ENCODE results near the gene MAP3K13.
"Not testable (repeated sequence)": the region's sequence is repeated elsewhere in the genome, so short reads cannot be mapped to it uniquely, and the experiment has no call there.

MAP3K13 gene

GRCh38 chr3:185423178-185423577 is 60.2 kb downstream of the MAP3K13 start:
- H3K4me3 Mint-ChIP-seq: no peak overlapping the region
- H3K9me3 Mint-ChIP-seq: no peaks in the 10 kb centered on the region
- CTCF ChIA-PET: no interaction called here
- H3K4me1 Mint-ChIP-seq: no peaks in the 10 kb centered on the region
- peaks cover 10% of the 10 kb centered on the region for H3K27me3 Mint-ChIP-seq
- no peak overlapping the region for H3K27ac Mint-ChIP-seq
- H3K36me3 Mint-ChIP-seq: no peaks in the 10 kb centered on the region
- DNase-seq: no peak

GRCh38 chr3:185424435-185424834 is 61.5 kb downstream of the MAP3K13 start:
- Mint-ChIP-seq H3K27me3 (peaks cover 14% of the 10 kb centered on the region), H3K36me3 (no peaks in the 10 kb centered on the region), H3K4me3 (no peak overlapping the region), H3K4me1 (no peaks in the 10 kb centered on the region), H3K9me3 (no peaks in the 10 kb centered on the region), H3K27ac (no peak overlapping the region)
- CTCF ChIA-PET: no interaction called here
- DNase-seq: no peak

GRCh38 chr3:185430375-185430774 is 67.4 kb downstream of the MAP3K13 start:
- Mint-ChIP-seq H3K27ac (no peak overlapping the region), H3K27me3 (peaks cover 4% of the 10 kb centered on the region), H3K36me3 (no peaks in the 10 kb centered on the region), H3K9me3 (no peaks in the 10 kb centered on the region), H3K4me3 (no peak overlapping the region), H3K4me1 (no peaks in the 10 kb centered on the region)
- DNase-seq: no peak
- CTCF ChIA-PET: interaction anchor here (0.5 kb wide), 1 partner anchor 1331 kb away, joined by 3 read pairs; no protein-coding TSS in a partner anchor

- H3K27me3 Mint-ChIP-seq: peaks cover 4% of the 10 kb centered on the region
- no peaks in the 10 kb centered on the region for H3K4me1 Mint-ChIP-seq
- H3K9me3 Mint-ChIP-seq: no peaks in the 10 kb centered on the region
- no peak overlapping the region for H3K27ac Mint-ChIP-seq
- H3K4me3 Mint-ChIP-seq: no peak overlapping the region
- no peaks in the 10 kb centered on the region for H3K36me3 Mint-ChIP-seq
- no peak for DNase-seq
- CTCF ChIA-PET: no interaction called here
Observed at GRCh38 chr3:185439745-185440466, 77.0 kb downstream of the MAP3K13 start.

- no peak overlapping the region for H3K27ac Mint-ChIP-seq
- H3K4me1 Mint-ChIP-seq: no peaks in the 10 kb centered on the region
- no peak for DNase-seq
- H3K9me3 Mint-ChIP-seq: no peaks in the 10 kb centered on the region
- CTCF ChIA-PET: no interaction called here
- H3K27me3 Mint-ChIP-seq: peaks cover 4% of the 10 kb centered on the region
- no peak overlapping the region for H3K4me3 Mint-ChIP-seq
- H3K36me3 Mint-ChIP-seq: no peaks in the 10 kb centered on the region
Observed at GRCh38 chr3:185442031-185442430, 79.1 kb downstream of the MAP3K13 start.

DNA sequence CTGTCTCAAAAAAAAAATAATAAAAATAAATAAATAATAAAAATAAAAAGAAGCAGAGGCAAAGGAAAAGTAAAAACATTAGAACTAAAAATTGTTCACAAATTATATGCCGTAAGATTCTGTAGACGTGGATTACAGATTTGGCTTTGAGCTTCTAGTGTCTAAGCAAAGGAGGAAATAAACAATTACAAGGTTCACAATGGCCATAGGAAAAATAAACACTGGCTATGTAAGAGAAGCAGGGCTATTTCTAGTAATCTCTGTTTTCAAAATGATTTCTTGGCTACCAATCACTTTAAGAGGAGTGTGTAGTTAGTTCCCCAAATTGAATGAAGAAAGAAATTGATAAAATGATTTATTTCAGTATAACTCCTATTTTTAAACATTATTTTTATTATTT is 81.4 kb downstream of the MAP3K13 start:
- H3K27me3 Mint-ChIP-seq: no peaks in the 10 kb centered on the region
- no peak overlapping the region for H3K4me3 Mint-ChIP-seq
- CTCF ChIA-PET: no interaction called here
- H3K36me3 Mint-ChIP-seq: no peaks in the 10 kb centered on the region
- no peaks in the 10 kb centered on the region for H3K9me3 Mint-ChIP-seq
- H3K27ac Mint-ChIP-seq: no peak overlapping the region
- DNase-seq: no peak
- no peaks in the 10 kb centered on the region for H3K4me1 Mint-ChIP-seq

DNA sequence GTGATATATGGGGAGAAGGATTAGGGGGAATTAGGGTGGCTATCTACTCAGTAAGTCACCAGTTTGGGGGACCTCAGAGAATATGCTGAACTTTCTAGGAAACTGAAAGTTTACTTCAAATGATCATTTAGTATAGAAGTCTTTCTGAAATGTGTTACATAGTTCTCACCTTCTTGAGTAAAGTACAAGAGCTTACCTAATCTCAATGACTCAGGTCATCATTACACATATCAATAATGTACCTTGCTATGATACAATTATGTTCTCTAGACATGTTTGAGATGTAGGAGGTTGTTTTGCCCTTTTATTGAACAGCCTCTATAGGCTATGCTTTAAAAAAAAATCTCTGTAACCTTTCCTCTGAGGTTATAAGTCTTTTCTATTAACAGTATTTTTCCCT is 85.2 kb downstream of the MAP3K13 start:
- H3K27me3 Mint-ChIP-seq: no peaks in the 10 kb centered on the region
- H3K27ac Mint-ChIP-seq: no peak overlapping the region
- no peak for DNase-seq
- H3K9me3 Mint-ChIP-seq: no peaks in the 10 kb centered on the region
- no peaks in the 10 kb centered on the region for H3K4me1 Mint-ChIP-seq
- H3K4me3 Mint-ChIP-seq: no peak overlapping the region
- CTCF ChIA-PET: no interaction called here
- H3K36me3 Mint-ChIP-seq: no peaks in the 10 kb centered on the region

DNA sequence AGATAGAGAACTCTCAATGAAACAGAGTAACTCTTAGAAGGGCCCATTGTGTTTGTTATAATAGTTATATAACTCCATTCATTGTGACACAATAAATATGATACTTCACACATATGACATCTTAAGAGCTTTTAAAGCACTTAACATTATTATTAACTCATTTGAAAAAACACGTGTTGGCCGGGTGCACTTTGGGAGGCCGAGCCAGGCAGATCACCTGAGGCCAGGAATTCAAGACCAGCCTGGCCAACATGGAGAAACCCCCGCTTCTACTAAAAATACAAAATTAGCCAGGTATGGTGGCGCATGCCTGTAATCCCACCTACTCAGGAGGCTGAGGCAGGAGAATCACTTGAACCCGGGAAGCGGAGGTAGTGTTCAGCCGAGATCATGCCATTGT is 88.5 kb downstream of the MAP3K13 start:
- DNase-seq, H3K27ac Mint-ChIP-seq, H3K9me3 Mint-ChIP-seq, H3K27me3 Mint-ChIP-seq, H3K36me3 Mint-ChIP-seq, H3K4me1 Mint-ChIP-seq, H3K4me3 Mint-ChIP-seq: not testable (repeated sequence)
- CTCF ChIA-PET: interaction anchor here (2.0 kb wide), 1 partner anchor 9 kb away, joined by 5 read pairs; no protein-coding TSS in a partner anchor

- no peaks in the 10 kb centered on the region for H3K36me3 Mint-ChIP-seq
- no peak overlapping the region for H3K4me3 Mint-ChIP-seq
- no peaks in the 10 kb centered on the region for H3K9me3 Mint-ChIP-seq
- H3K27me3 Mint-ChIP-seq: no peaks in the 10 kb centered on the region
- no peaks in the 10 kb centered on the region for H3K4me1 Mint-ChIP-seq
- H3K27ac Mint-ChIP-seq: no peak overlapping the region
- CTCF ChIA-PET: interaction anchor here (1.1 to 5.1 kb wide), 2 partner anchors 9 to 118 kb away, joined by 3 to 18 read pairs; no protein-coding TSS in a partner anchor
- DNase-seq: no peak
Observed at GRCh38 chr3:185457376-185457775, 94.4 kb downstream of the MAP3K13 start.

- Mint-ChIP-seq H3K4me1 (no peaks in the 10 kb centered on the region), H3K27ac (no peak overlapping the region), H3K27me3 (no peaks in the 10 kb centered on the region), H3K9me3 (no peaks in the 10 kb centered on the region), H3K36me3 (no peaks in the 10 kb centered on the region), H3K4me3 (no peak overlapping the region)
- CTCF ChIA-PET: interaction anchor here (0.9 to 5.1 kb wide), 8 partner anchors 9 to 126 kb away, joined by 3 to 18 read pairs (median 4); partner anchors contain the start of genes LIPH and SENP2
- no peak for DNase-seq
Observed at GRCh38 chr3:185460309-185460708, 97.4 kb downstream of the MAP3K13 start.

DNA sequence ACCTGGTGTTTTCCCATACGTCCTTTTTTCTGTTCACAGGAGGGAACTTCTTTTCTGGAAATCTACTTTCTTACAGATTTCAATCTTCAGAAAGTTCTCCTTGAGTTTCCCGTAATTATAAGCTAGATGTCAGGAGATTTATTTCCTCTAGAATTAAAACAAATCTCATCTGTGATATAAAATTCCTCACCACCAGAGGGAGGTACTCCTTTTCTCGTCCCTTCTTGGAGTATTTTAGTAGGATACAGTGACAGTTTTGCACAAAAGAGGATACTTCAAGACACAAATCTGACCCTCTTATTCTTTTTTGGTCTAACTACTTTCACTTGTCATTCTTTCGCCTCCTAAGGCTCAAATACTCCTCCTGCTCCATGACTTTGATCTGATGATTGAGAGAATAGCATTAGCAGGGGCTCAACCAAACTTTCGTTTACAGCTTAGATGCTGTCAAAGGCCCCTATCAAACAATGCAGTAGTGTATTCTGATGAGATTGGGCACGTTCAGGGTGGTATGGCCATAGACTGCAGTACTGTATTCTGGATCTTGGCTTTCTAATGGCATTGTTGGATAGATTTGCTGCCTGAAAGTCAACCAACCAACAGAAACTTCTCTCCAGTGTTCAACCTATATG is 97.9 kb downstream of the MAP3K13 start:
- H3K9me3 Mint-ChIP-seq: no peaks in the 10 kb centered on the region
- no peaks in the 10 kb centered on the region for H3K36me3 Mint-ChIP-seq
- H3K27me3 Mint-ChIP-seq: no peaks in the 10 kb centered on the region
- CTCF ChIA-PET: interaction anchor here (0.9 to 5.1 kb wide), 10 partner anchors 9 to 136 kb away, joined by 3 to 18 read pairs (median 3); partner anchors contain the start of genes LIPH and SENP2
- no peak overlapping the region for H3K4me3 Mint-ChIP-seq
- no peak overlapping the region for H3K27ac Mint-ChIP-seq
- no peaks in the 10 kb centered on the region for H3K4me1 Mint-ChIP-seq
- no peak for DNase-seq

DNA sequence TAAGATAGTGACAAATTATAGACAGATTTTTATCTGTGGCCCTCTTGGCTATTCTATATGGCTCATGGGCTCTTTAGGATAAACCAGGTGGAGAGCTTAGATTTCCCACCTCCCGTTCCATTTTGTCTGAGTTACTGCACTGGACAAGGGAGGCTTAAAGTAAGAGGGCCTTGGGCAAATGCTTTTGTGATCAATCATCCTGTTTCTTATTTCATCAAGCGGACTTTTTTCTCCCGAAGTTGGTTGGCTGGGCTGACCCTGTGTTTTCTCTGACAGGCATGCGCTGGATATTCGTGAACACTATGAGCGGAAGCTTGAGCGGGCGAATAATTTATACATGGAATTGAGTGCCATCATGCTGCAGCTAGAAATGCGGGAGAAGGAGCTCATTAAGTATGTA is 102.5 kb downstream of the MAP3K13 start:
- H3K27ac Mint-ChIP-seq: no peak overlapping the region
- H3K4me1 Mint-ChIP-seq: peaks cover 5% of the 10 kb centered on the region
- H3K27me3 Mint-ChIP-seq: no peaks in the 10 kb centered on the region
- DNase-seq: no peak
- CTCF ChIA-PET: interaction anchor here (0.9 kb wide), 1 partner anchor 8 kb away, joined by 3 read pairs; no protein-coding TSS in a partner anchor
- H3K36me3 Mint-ChIP-seq: no peaks in the 10 kb centered on the region
- no peak overlapping the region for H3K4me3 Mint-ChIP-seq
- H3K9me3 Mint-ChIP-seq: no peaks in the 10 kb centered on the region

DNA sequence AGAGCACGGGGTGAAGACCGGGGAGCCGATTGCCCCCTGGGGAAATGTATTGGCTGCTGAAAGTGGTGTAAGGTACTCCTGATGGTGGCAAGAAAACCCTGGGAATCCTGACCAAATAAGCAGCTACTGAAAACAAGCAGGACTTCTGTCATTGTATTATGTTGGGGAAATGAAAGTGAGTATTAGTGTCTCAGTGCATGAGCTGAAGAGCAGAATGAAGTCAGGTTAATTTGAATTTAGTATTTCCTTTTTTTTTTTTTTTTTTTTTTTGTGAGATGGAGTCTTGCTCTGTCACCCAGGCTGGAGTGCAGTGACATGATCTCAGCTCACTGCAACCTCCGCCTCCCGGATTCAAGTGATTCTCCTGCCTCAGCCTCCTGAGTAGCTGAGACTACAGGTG is 103.2 kb downstream of the MAP3K13 start:
- CTCF ChIA-PET: interaction anchor here (0.9 kb wide), 1 partner anchor 9 kb away, joined by 3 read pairs; no protein-coding TSS in a partner anchor
- not testable (repeated sequence) for DNase-seq, H3K9me3 Mint-ChIP-seq, H3K4me3 Mint-ChIP-seq, H3K4me1 Mint-ChIP-seq, H3K27me3 Mint-ChIP-seq, H3K27ac Mint-ChIP-seq, H3K36me3 Mint-ChIP-seq

- Mint-ChIP-seq H3K4me3 (no peak overlapping the region), H3K9me3 (no peaks in the 10 kb centered on the region), H3K4me1 (peaks cover 7% of the 10 kb centered on the region), H3K36me3 (peaks cover 1% of the 10 kb centered on the region), H3K27me3 (no peaks in the 10 kb centered on the region), H3K27ac (no peak overlapping the region)
- CTCF ChIA-PET: interaction anchor here (1.4 to 1.8 kb wide), 2 partner anchors 10 to 105 kb away, joined by 3 to 4 read pairs; no protein-coding TSS in a partner anchor
- no peak for DNase-seq
Observed at GRCh38 chr3:185469542-185469941, 106.6 kb downstream of the MAP3K13 start.

GRCh38 chr3:185470323-185470722 is 107.4 kb downstream of the MAP3K13 start:
- Mint-ChIP-seq H3K9me3 (no peaks in the 10 kb centered on the region), H3K4me1 (peaks cover 7% of the 10 kb centered on the region), H3K36me3 (peaks cover 1% of the 10 kb centered on the region), H3K27ac (no peak overlapping the region), H3K27me3 (no peaks in the 10 kb centered on the region), H3K4me3 (no peak overlapping the region)
- CTCF ChIA-PET: interaction anchor here (0.7 to 1.4 kb wide), 2 partner anchors 10 to 17 kb away, joined by 3 read pairs; no protein-coding TSS in a partner anchor
- DNase-seq: no peak

All from activated naive CD4-positive, alpha-beta T cell treated with anti-CD3 and anti-CD28 coated beads, Interleukin-2, amount 10 ng/mL, durations not matched to agents 7 days and 5 days (primary cell).